ENCODE results near the gene DPYSL4. TPM values are rescaled to one million over a fixed set of nuclear protein-coding genes. Genes with fewer than 3 reads are reported as not detected.

Gene DPYSL4
- total RNA-seq, 1 donor from 2014 or later = 17.7 TPM

- H4K20me1 ChIP-seq (ENCODE audit: low read depth) = no peaks in the 10 kb centered on the region
- peaks cover 14% of the 10 kb centered on the region for H3K4me1 Mint-ChIP-seq
- no peak overlapping the region for H3K4me3 ChIP-seq
- H3K9ac ChIP-seq = no peak overlapping the region
- H3K27ac Mint-ChIP-seq = no peak overlapping the region
- peaks cover 13% of the 10 kb centered on the region for H3K27me3 ChIP-seq
- no peaks in the 10 kb centered on the region for H3K36me3 Mint-ChIP-seq
- H3K36me3 ChIP-seq = no peaks in the 10 kb centered on the region
- no peak overlapping the region for H2AFZ ChIP-seq (replicated peaks)
- no peak overlapping the region for H3K27ac ChIP-seq
- no peak for DNase-seq (ENCODE audit: low spot score)
- H3K4me3 Mint-ChIP-seq = peak overlapping the region; percentile 72
- peaks cover 18% of the 10 kb centered on the region for H3K4me1 ChIP-seq
- H3F3A ChIP-seq (ENCODE audit: low read depth) = peaks cover 12% of the 10 kb centered on the region
- H3K79me2 ChIP-seq (ENCODE audit: low read depth) = no peaks in the 10 kb centered on the region
- no peak for TF ChIP-seq CTCF (IDR thresholded peaks at IDR 0.05)
- TF ChIP-seq EZH2phosphoT487 (IDR thresholded peaks at IDR 0.05) = no peak
- no peak for TF ChIP-seq EZH2 (IDR thresholded peaks at IDR 0.05)
- no peaks in the 10 kb centered on the region for H3K9me3 Mint-ChIP-seq
- peak overlapping the region; percentile 75 for H3K4me2 ChIP-seq
- no peaks in the 10 kb centered on the region for H3K9me3 ChIP-seq (ENCODE audit: low read depth)
- H3K27me3 Mint-ChIP-seq (ENCODE audit: insufficient read depth, low read depth) = peaks cover 9% of the 10 kb centered on the region
These were observed 62.5 kb downstream of the DPYSL4 start for GRCh38 chr10:132249226-132249724.

- Histone ChIP-seq H3K9ac (no peak overlapping the region), H2AFZ (replicated peaks) (no peak overlapping the region)
These were observed 63.2 kb downstream of the DPYSL4 start for GRCh38 chr10:132249824-132250375.

GRCh38 chr10:132250481-132251475 is 64.0 kb downstream of the DPYSL4 start:
- Mint-ChIP-seq H3K27ac (no peak overlapping the region), H3K36me3 (no peaks in the 10 kb centered on the region), H3K4me1 (peaks cover 5% of the 10 kb centered on the region), H3K27me3 (ENCODE audit: insufficient read depth, low read depth) (peaks cover 11% of the 10 kb centered on the region), H3K9me3 (no peaks in the 10 kb centered on the region), H3K4me3 (no peak overlapping the region)
- Histone ChIP-seq H2AFZ (replicated peaks) (no peak overlapping the region), H3K36me3 (no peaks in the 10 kb centered on the region), H3K4me3 (no peak overlapping the region), H4K20me1 (ENCODE audit: low read depth) (no peaks in the 10 kb centered on the region), H3K4me2 (no peak overlapping the region), H3K79me2 (ENCODE audit: low read depth) (no peaks in the 10 kb centered on the region), H3K27ac (no peak overlapping the region), H3K9me3 (ENCODE audit: low read depth) (no peaks in the 10 kb centered on the region), H3K27me3 (peaks cover 13% of the 10 kb centered on the region), H3F3A (ENCODE audit: low read depth) (no peaks in the 10 kb centered on the region), H3K9ac (no peak overlapping the region), H3K4me1 (peaks cover 6% of the 10 kb centered on the region)
- DNase-seq (ENCODE audit: low spot score) = no peak
- TF ChIP-seq EZH2 (IDR thresholded peaks at IDR 0.05) = no peak
- no peak for TF ChIP-seq CTCF (IDR thresholded peaks at IDR 0.05)
- TF ChIP-seq EZH2phosphoT487 (IDR thresholded peaks at IDR 0.05) = no peak

More at GRCh38 chr10:132249824-132250375, 63.2 kb downstream of the DPYSL4 start:
- peaks cover 7% of the 10 kb centered on the region for H3F3A ChIP-seq (ENCODE audit: low read depth)
- no peaks in the 10 kb centered on the region for H3K79me2 ChIP-seq (ENCODE audit: low read depth)
- no peaks in the 10 kb centered on the region for H3K36me3 ChIP-seq
- no peaks in the 10 kb centered on the region for H3K9me3 Mint-ChIP-seq
- TF ChIP-seq EZH2phosphoT487 (IDR thresholded peaks at IDR 0.05) (no peak), CTCF (IDR thresholded peaks at IDR 0.05) (no peak), EZH2 (IDR thresholded peaks at IDR 0.05) (no peak)
- peaks cover 13% of the 10 kb centered on the region for H3K27me3 ChIP-seq
- no peaks in the 10 kb centered on the region for H3K9me3 ChIP-seq (ENCODE audit: low read depth)
- H3K27ac Mint-ChIP-seq = no peak overlapping the region
- peaks cover 9% of the 10 kb centered on the region for H3K27me3 Mint-ChIP-seq (ENCODE audit: insufficient read depth, low read depth)
- DNase-seq (ENCODE audit: low spot score) = no peak
- H4K20me1 ChIP-seq (ENCODE audit: low read depth) = no peaks in the 10 kb centered on the region
- no peaks in the 10 kb centered on the region for H3K36me3 Mint-ChIP-seq
- H3K27ac ChIP-seq = no peak overlapping the region
- no peak overlapping the region for H3K4me3 Mint-ChIP-seq
- H3K4me1 Mint-ChIP-seq = peaks cover 10% of the 10 kb centered on the region
- no peak overlapping the region for H3K4me3 ChIP-seq
- H3K4me1 ChIP-seq = peaks cover 12% of the 10 kb centered on the region
- no peak overlapping the region for H3K4me2 ChIP-seq
